ENCODE data around the gene DDX60. TPM values are rescaled to one million over a fixed set of nuclear protein-coding genes. Genes with fewer than 3 reads are reported as not detected.
A peak's percentile ranks its signal among the peaks of the same experiment; 100 is the strongest.

DDX60 gene
- total RNA-seq, 2 donors from 2014 or later, result 16.2 to 38.0 TPM

- Histone ChIP-seq H3K4me3 (no peak overlapping the region), H3K9me3 (no peaks in the 10 kb centered on the region), H3K27ac (no peak overlapping the region), H3K27me3 (replicated peaks; ENCODE audit: insufficient read depth) (no peaks in the 10 kb centered on the region), H3K36me3 (no peaks in the 10 kb centered on the region), H3K4me1 (ENCODE audit: control insufficient read depth in 1 of 2, low read depth in 2 of 2) (no peaks in the 10 kb centered on the region)
- TF ChIP-seq, protein P1, sequence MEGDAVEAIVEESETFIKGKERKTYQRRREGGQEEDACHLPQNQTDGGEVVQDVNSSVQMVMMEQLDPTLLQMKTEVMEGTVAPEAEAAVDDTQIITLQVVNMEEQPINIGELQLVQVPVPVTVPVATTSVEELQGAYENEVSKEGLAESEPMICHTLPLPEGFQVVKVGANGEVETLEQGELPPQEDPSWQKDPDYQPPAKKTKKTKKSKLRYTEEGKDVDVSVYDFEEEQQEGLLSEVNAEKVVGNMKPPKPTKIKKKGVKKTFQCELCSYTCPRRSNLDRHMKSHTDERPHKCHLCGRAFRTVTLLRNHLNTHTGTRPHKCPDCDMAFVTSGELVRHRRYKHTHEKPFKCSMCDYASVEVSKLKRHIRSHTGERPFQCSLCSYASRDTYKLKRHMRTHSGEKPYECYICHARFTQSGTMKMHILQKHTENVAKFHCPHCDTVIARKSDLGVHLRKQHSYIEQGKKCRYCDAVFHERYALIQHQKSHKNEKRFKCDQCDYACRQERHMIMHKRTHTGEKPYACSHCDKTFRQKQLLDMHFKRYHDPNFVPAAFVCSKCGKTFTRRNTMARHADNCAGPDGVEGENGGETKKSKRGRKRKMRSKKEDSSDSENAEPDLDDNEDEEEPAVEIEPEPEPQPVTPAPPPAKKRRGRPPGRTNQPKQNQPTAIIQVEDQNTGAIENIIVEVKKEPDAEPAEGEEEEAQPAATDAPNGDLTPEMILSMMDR (IDR thresholded peaks at IDR 0.05), result no peak
- ATAC-seq (ENCODE audit: insufficient number of reproducible peaks, low FRiP score, low read depth) (no peak), DNase-seq (ENCODE audit: low spot score) (no peak)
These were observed 120.6 kb downstream of the DDX60 start for GRCh38 chr4:168197926-168198325.

DNA sequence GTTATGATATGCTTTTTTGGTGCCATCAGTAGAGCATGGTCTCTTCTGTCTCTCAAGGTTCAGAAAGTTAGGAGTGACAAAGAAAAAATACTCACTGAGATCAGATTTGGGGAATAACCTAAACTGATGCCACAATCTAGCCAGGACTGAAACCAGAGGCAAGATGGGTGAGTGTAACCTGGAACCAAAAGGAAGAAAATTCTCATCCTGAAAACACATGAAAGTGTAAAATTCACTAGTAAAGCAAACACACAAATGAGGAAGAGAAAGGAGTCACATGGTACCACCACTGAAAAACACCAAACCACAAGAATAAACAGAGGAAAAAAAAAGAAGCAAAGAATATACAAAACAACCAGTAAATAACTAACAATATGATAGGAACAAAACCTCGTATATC, 129.8 kb downstream of the DDX60 start:
- Histone ChIP-seq H3K9me3 (no peaks in the 10 kb centered on the region), H3K36me3 (no peaks in the 10 kb centered on the region), H3K4me1 (ENCODE audit: control insufficient read depth in 1 of 2, low read depth in 2 of 2) (no peaks in the 10 kb centered on the region), H3K4me3 (no peak overlapping the region), H3K27me3 (replicated peaks; ENCODE audit: insufficient read depth) (no peaks in the 10 kb centered on the region), H3K27ac (no peak overlapping the region)
- TF ChIP-seq, protein P1 (IDR thresholded peaks at IDR 0.05), result no peak
- DNase-seq (ENCODE audit: low spot score) (no peak), ATAC-seq (ENCODE audit: insufficient number of reproducible peaks, low FRiP score, low read depth) (no peak)

GRCh38 chr4:168183717-168184571, 134.6 kb downstream of the DDX60 start:
- ATAC-seq (ENCODE audit: insufficient number of reproducible peaks, low FRiP score, low read depth) (no peak), DNase-seq (ENCODE audit: low spot score) (no peak)
- no peak overlapping the region for H3K4me3 ChIP-seq
- no peaks in the 10 kb centered on the region for H3K36me3 ChIP-seq
- H3K27me3 ChIP-seq (replicated peaks; ENCODE audit: insufficient read depth), result no peaks in the 10 kb centered on the region
- no peaks in the 10 kb centered on the region for H3K4me1 ChIP-seq (ENCODE audit: control insufficient read depth in 1 of 2, low read depth in 2 of 2)
- no peaks in the 10 kb centered on the region for H3K9me3 ChIP-seq
- H3K27ac ChIP-seq, result no peak overlapping the region
- TF ChIP-seq, protein P1 (IDR thresholded peaks at IDR 0.05), result peak; percentile 27

- ATAC-seq (ENCODE audit: insufficient number of reproducible peaks, low FRiP score, low read depth), result no peak
- H3K36me3 ChIP-seq, result no peaks in the 10 kb centered on the region
- no peaks in the 10 kb centered on the region for H3K27me3 ChIP-seq (replicated peaks; ENCODE audit: insufficient read depth)
- no peaks in the 10 kb centered on the region for H3K9me3 ChIP-seq
- no peaks in the 10 kb centered on the region for H3K4me1 ChIP-seq (ENCODE audit: control insufficient read depth in 1 of 2, low read depth in 2 of 2)
- TF ChIP-seq, protein P1 (IDR thresholded peaks at IDR 0.05), result no peak
- no peak overlapping the region for H3K27ac ChIP-seq
- DNase-seq (ENCODE audit: low spot score), result no peak
- H3K4me3 ChIP-seq, result no peak overlapping the region
These were observed 140.9 kb downstream of the DDX60 start for GRCh38 chr4:168177546-168178149.

GRCh38 chr4:168174308-168174707, 144.2 kb downstream of the DDX60 start:
- no peaks in the 10 kb centered on the region for H3K27me3 ChIP-seq (replicated peaks; ENCODE audit: insufficient read depth)
- ATAC-seq (ENCODE audit: insufficient number of reproducible peaks, low FRiP score, low read depth), result no peak
- H3K36me3 ChIP-seq, result no peaks in the 10 kb centered on the region
- H3K4me3 ChIP-seq, result no peak overlapping the region
- no peaks in the 10 kb centered on the region for H3K9me3 ChIP-seq
- TF ChIP-seq, protein P1 (IDR thresholded peaks at IDR 0.05), result no peak
- no peaks in the 10 kb centered on the region for H3K4me1 ChIP-seq (ENCODE audit: control insufficient read depth in 1 of 2, low read depth in 2 of 2)
- no peak overlapping the region for H3K27ac ChIP-seq
- no peak for DNase-seq (ENCODE audit: low spot score)

Data from thoracic aorta (tissue), 2 donors.